ENCODE measurements around the gene KIF26B.

Gene KIF26B

DNA sequence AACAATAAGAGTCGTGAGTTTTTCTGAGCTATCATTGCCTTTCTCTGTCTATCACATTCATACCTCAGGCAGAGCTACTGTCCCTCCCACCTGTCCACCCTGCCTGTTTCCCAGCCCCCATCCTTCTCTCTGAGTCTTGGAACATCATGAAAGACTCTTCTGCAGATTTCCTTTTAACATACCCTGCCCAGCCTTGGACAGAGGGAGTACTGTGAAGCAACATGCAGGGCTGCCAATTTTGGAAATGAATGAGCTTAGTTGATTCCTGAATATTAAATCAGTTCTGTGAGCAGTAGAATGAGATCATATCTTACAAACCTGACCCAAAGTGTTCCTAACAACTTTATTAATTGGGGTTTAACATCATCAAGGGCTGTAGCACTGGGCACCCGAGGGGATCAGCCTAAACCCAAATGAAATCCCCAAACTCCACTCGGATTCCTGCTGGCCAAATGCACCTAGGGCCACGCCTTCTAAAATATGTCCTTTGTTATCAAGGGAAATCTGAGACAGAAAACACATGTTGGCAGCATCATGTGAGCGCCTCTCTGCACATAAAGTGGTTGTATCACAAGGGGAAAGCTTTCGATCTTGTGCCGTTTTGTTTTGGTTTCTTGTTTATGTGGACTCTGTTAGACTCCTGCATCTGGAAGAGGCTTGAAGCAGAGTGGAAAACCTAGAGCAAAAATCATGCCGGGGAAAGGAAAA is 357.6 kb downstream of the KIF26B start:
- ChIA-PET POLR2A (ENCODE audit: low non-redundant PET) (no interaction called here), CTCF (no interaction called here)
- TF ChIP-seq, protein P1, sequence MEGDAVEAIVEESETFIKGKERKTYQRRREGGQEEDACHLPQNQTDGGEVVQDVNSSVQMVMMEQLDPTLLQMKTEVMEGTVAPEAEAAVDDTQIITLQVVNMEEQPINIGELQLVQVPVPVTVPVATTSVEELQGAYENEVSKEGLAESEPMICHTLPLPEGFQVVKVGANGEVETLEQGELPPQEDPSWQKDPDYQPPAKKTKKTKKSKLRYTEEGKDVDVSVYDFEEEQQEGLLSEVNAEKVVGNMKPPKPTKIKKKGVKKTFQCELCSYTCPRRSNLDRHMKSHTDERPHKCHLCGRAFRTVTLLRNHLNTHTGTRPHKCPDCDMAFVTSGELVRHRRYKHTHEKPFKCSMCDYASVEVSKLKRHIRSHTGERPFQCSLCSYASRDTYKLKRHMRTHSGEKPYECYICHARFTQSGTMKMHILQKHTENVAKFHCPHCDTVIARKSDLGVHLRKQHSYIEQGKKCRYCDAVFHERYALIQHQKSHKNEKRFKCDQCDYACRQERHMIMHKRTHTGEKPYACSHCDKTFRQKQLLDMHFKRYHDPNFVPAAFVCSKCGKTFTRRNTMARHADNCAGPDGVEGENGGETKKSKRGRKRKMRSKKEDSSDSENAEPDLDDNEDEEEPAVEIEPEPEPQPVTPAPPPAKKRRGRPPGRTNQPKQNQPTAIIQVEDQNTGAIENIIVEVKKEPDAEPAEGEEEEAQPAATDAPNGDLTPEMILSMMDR (conservative IDR thresholded peaks at IDR 0.05; ENCODE audit: low read depth) = no peak
- no peak for DNase-seq (ENCODE audit: low spot score)
- H3K27ac ChIP-seq = no peak overlapping the region

DNA sequence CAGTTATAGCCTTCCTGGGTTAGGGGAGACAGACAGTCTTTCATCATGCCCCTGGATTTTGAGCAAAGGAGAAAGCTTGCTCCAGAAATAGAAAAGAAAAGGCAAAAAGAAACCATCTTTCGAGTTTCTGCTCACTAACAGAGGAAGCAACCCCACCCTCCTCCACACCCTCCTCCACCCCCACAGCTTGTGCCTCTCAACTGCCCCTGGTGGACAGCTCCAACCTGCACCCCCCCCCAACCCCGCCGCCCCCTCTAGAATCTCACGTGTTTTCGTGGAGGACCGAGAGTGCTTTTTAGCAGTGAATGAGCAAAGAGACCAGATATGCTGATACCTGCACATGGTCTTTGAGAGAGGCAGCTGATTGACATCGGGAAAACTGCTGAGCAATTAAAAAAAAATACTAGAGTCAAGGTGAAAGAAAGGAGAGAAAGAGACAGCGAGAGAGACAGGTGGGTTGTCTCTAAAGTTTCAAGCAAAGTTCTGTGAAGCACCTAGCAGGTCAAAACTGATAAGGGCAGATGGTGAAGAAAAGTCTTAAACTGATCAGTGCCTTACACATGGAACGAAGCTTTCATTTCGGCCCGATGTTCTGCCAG is 358.3 kb downstream of the KIF26B start:
- TF ChIP-seq, protein P1 (conservative IDR thresholded peaks at IDR 0.05; ENCODE audit: low read depth) = no peak
- peak; percentile 8 for DNase-seq (ENCODE audit: low spot score)
- CTCF ChIA-PET = no interaction called here

DNA sequence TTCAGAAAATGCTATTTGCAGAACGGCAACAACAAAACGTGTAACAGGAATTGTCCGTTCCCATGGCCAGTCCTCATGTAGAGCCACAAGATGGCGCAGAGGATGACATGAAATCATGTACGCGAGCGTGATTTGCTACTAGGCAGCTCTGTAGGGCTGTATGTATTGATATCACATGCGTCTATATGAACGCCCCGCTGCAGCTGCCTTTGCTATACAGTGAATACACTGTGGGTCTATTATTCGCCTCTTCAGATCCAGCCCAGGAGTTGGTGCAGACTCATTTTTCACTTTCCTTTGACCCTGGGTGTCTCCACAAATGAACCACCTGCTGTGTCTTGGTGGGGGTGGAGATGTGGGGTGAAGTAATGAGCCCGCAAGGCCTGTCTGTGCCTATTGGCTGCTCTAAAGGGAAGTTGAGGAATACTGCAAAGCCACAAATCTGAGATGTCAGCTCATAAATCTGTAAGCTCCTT is 361.5 kb downstream of the KIF26B start:
- no peak for DNase-seq (ENCODE audit: low spot score)
- POLR2A ChIA-PET (ENCODE audit: low non-redundant PET) = no interaction called here
- H3K27ac ChIP-seq = no peak overlapping the region
- TF ChIP-seq, protein P1 (conservative IDR thresholded peaks at IDR 0.05; ENCODE audit: low read depth) = no peak
- CTCF ChIA-PET = interaction anchor here (0.7 kb wide), 1 partner anchor 233 kb away, joined by 4 read pairs; no protein-coding TSS in a partner anchor

More for the DNA sequence above, 358.3 kb downstream of the KIF26B start:
- POLR2A ChIA-PET (ENCODE audit: low non-redundant PET) = no interaction called here
- H3K27ac ChIP-seq = no peak overlapping the region

DNA sequence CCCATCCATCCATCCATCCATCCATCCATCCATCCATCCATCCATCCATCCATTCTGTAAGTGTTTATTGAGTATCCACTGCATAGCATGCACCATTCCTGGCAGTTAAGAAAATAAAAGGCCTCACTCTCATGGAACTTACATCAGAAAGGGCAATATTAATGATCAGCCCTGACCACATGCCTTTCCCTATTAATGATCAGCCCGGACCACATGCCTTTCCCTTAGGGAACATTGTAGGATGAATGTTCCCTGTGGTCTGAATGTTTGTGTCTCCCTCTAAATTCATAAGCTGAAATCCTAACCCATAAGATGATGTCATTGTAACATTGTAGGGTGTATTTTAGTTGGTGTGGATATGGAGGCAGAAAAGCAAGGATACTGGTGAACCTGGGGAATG is 365.8 kb downstream of the KIF26B start:
- ChIA-PET POLR2A (ENCODE audit: low non-redundant PET) (no interaction called here), CTCF (no interaction called here)
- no peak overlapping the region for H3K27ac ChIP-seq
- no peak for DNase-seq (ENCODE audit: low spot score)
- TF ChIP-seq, protein P1 (conservative IDR thresholded peaks at IDR 0.05; ENCODE audit: low read depth) = no peak

DNA sequence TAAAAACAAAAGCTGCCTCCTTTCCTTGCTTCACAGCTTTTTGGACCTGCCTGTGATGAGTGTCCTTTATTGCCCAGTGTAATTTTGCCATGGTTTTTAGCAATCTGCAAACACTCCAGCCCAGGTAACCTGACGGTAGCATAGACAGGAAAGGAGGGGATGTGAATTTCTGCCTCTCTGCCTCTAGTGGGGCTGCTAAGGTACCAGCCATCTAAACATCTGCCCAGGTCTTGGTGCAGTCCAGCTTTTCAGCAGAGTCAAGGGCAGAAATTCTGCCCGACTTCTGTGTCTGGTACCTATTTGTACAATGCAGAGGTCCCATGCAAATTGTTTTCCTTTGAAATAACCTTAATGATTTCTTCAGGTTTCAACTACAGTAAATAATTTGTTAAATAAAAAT is 371.4 kb downstream of the KIF26B start:
- POLR2A ChIA-PET (ENCODE audit: low non-redundant PET) = no interaction called here

DNA sequence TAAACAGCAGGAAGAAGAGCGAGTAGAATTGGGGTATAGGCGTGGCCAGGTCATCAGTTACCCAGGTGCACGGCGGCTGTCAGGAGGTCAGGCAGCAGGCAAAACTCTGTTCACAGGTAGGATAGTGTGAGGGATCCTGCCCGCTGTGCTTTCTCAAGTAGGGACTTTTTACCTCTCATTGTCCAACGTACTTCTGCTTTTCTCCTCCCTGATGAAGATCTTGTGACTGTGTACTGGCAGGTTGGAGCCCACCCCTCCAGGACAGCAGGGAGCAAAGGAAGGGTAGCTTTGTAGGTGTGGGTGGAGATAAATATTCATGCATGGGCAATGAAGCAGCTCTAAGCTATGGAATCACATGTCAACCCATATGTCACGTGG is 373.5 kb downstream of the KIF26B start:
- CTCF ChIA-PET = interaction anchor here (0.5 kb wide), 1 partner anchor 101 kb away, joined by 3 read pairs; no protein-coding TSS in a partner anchor
- POLR2A ChIA-PET (ENCODE audit: low non-redundant PET) = no interaction called here
- TF ChIP-seq, protein P1 (conservative IDR thresholded peaks at IDR 0.05; ENCODE audit: low read depth) = no peak
- no peak for DNase-seq (ENCODE audit: low spot score)
- H3K27ac ChIP-seq = no peak overlapping the region

More for the DNA sequence above, 371.4 kb downstream of the KIF26B start:
- DNase-seq (ENCODE audit: low spot score) = no peak
- TF ChIP-seq, protein P1 (conservative IDR thresholded peaks at IDR 0.05; ENCODE audit: low read depth) = no peak
- no peak overlapping the region for H3K27ac ChIP-seq
- CTCF ChIA-PET = no interaction called here
